MCF 10A (cell line): Measurements from ENCODE around the gene OSCAR. TPM values are rescaled to one million over a fixed set of nuclear protein-coding genes. Genes with fewer than 3 reads are reported as not detected.

Experiments
- BruUV-seq: library from RNA; stranded (reverse); fragments of 400-500 nt; replicated peaks from 2 replicates; lab custom pipeline; 2021; lab: Mats Ljungman, UMichigan
- CTCF ChIA-PET: fragments of 300-600 bp; sonication (Branson Sonifier 250); formaldehyde crosslinking; extraction: SDS; loops from one replicate; lab custom pipeline; 2021; ENCODE audit warnings: antibody characterized with exemption, inconsistent platforms; lab: Yijun Ruan, JAX
- POLR2A ChIA-PET: fragments of 300-600, 350-650 bp; sonication (Branson Sonifier 250); formaldehyde crosslinking; extraction: SDS; loops from one replicate; lab custom pipeline; 2020; ENCODE audit warnings: antibody characterized with exemption, inconsistent platforms; lab: Yijun Ruan, JAX
- DNase-seq: peaks from one replicate; pipeline ENCODE4 v3.0.0-alpha.2; 2018; ENCODE audit not compliant: unreplicated experiment
- H3K27ac Mint-ChIP-seq: one replicate; pipeline ENCODE4 v1.8.0; 2022; ENCODE audit warnings: mild to moderate bottlenecking, low read depth, mixed read lengths; ENCODE audit not compliant: unreplicated experiment
- H3K27me3 Mint-ChIP-seq: one replicate; pipeline ENCODE4 v1.8.0; 2022; ENCODE audit warnings: mixed read lengths; ENCODE audit not compliant: insufficient read depth, unreplicated experiment
- H3K36me3 Mint-ChIP-seq: one replicate; pipeline ENCODE4 v1.8.0; 2022; ENCODE audit warnings: mild to moderate bottlenecking, moderate library complexity, mixed read lengths; ENCODE audit not compliant: insufficient read depth, unreplicated experiment
- H3K4me1 Mint-ChIP-seq: one replicate; pipeline ENCODE4 v1.8.0; 2022; ENCODE audit warnings: mixed read lengths; ENCODE audit not compliant: insufficient read depth, unreplicated experiment
- H3K4me3 Mint-ChIP-seq: one replicate; pipeline ENCODE4 v1.8.0; 2022; ENCODE audit warnings: mild to moderate bottlenecking, moderate library complexity, mixed read lengths; ENCODE audit not compliant: unreplicated experiment
- H3K9me3 Mint-ChIP-seq: one replicate; pipeline ENCODE4 v1.8.0; 2022; ENCODE audit warnings: mixed read lengths; ENCODE audit not compliant: unreplicated experiment
- intact Hi-C: fragments of 100-400 bp; cut with micrococcal nuclease; formaldehyde crosslinking; loops from 2 replicates; pipeline ENCODE4 v1.14.1; 2022
- total RNA-seq: library from RNA; stranded (reverse); gene quantifications from 2 replicates; pipeline ENCODE4 v1.2.3, GENCODE V29; 2022
- TF ChIP-seq, protein P1 (sequence below): fragments of 200-600 bp; IDR thresholded peaks from one replicate; pipeline ENCODE4 v1.8.0; 2022; ENCODE audit warnings: antibody characterized with exemption, mild to moderate bottlenecking; ENCODE audit not compliant: unreplicated experiment

Gene OSCAR
- total RNA-seq, 1 experiment from 2014 or later: 2.9 TPM

DNA sequence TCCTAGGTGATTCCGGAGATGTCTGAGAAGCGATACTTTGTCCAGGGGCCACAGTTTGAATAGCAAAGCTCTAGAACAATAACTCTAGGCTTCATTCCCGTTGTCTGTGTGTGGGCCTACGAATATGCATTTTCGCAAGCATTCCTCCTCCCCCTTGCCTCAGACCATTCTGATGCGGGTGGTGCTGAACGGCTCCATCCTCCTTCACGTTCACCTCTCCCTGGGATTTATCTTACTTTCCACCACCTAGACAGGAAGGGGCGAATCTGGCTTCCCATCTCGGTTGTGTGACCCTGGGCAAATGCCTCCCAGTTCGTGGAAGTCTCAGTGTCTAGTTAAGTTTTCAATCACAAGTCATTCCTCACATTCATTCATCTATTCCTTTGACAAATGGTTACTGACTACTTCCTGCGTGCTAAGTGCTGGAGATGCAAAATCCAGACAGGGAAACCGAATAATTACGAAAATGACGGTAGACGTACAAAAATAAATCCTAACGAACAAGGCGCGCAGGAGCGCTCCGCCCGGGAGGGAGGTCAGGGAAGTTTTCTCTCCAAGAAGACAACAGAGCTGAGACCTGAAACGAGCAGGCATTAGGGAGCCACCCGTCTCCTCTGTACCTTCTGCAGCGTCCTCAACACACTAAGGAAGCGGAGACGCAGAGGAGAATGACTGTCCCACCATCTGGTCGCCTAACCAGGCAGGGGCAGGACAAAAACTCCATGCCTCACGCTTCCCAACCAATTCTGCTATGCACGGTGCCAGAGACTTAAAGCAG, 35.7 kb upstream of the OSCAR start:
- ChIA-PET CTCF (interaction anchor here (0.6 to 1.4 kb wide), 4 partner anchors 22 to 1125 kb away, joined by 3 to 4 read pairs (median 3); no protein-coding TSS in a partner anchor), POLR2A (interaction anchor here (0.6 to 5.7 kb wide), 21 partner anchors 9 to 980 kb away, joined by 3 to 110 read pairs (median 4); partner anchors contain the start of genes LENG1, MBOAT7, MYADM and PRPF31)
- peaks cover 7% of the 10 kb centered on the region for H3K36me3 Mint-ChIP-seq
- no peak for DNase-seq
- H3K4me1 Mint-ChIP-seq: peaks cover 25% of the 10 kb centered on the region
- TSS peak; percentile 76 for BruUV-seq
- no peaks in the 10 kb centered on the region for H3K9me3 Mint-ChIP-seq
- intact Hi-C loops: loop anchor here (2.0 kb wide), 3 partner anchors 23 to 267 kb away; partner anchors contain the start of genes LENG1 and MBOAT7
- peak overlapping the region; percentile 79 for H3K4me3 Mint-ChIP-seq
- peak overlapping the region; percentile 71 for H3K27ac Mint-ChIP-seq
- no peaks in the 10 kb centered on the region for H3K27me3 Mint-ChIP-seq
- TF ChIP-seq, protein P1, sequence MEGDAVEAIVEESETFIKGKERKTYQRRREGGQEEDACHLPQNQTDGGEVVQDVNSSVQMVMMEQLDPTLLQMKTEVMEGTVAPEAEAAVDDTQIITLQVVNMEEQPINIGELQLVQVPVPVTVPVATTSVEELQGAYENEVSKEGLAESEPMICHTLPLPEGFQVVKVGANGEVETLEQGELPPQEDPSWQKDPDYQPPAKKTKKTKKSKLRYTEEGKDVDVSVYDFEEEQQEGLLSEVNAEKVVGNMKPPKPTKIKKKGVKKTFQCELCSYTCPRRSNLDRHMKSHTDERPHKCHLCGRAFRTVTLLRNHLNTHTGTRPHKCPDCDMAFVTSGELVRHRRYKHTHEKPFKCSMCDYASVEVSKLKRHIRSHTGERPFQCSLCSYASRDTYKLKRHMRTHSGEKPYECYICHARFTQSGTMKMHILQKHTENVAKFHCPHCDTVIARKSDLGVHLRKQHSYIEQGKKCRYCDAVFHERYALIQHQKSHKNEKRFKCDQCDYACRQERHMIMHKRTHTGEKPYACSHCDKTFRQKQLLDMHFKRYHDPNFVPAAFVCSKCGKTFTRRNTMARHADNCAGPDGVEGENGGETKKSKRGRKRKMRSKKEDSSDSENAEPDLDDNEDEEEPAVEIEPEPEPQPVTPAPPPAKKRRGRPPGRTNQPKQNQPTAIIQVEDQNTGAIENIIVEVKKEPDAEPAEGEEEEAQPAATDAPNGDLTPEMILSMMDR: no peak

DNA sequence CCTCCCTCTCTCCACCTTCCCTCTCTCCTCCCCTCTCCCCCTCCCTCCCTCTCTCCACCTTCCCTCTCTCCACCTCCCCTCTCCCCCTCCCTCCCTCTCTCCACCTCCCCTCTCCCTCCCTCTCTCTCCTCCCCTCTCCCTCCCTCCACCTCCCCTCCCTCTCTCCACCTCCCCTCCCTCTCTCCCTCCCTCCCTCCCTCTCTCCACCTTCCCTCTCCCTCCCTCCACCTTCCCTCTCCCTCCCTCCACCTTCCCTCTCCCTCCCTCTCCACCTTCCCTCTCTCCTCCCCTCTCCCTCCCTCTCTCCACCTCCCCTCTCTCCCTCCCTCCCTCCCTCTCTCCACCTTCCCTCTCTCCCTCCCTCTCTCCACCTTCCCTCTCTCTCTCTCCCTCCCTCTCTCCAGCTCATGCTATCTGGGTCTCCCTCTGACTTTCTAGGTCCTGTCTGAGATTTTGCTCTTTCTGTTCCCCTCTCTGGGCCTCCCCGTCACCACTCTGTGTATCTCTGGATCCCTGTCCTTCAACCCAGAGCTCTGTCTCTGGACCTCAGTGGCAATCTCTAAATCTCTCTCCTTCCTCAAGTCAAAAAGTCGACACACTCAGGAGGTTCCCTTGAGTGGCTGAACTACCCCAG, 33.5 kb upstream of the OSCAR start:
- BruUV-seq: no TSS peak
- Mint-ChIP-seq H3K9me3 (no peaks in the 10 kb centered on the region), H3K4me3 (no peak overlapping the region), H3K4me1 (peaks cover 11% of the 10 kb centered on the region), H3K27me3 (no peaks in the 10 kb centered on the region), H3K36me3 (peaks cover 15% of the 10 kb centered on the region), H3K27ac (no peak overlapping the region)
- TF ChIP-seq, protein P1: no peak
- CTCF ChIA-PET: no interaction called here
- intact Hi-C loops: no loop called here
- POLR2A ChIA-PET: interaction anchor here (0.5 to 0.6 kb wide), 3 partner anchors 19 to 66 kb away, joined by 3 read pairs; no protein-coding TSS in a partner anchor
- DNase-seq: no peak

DNA sequence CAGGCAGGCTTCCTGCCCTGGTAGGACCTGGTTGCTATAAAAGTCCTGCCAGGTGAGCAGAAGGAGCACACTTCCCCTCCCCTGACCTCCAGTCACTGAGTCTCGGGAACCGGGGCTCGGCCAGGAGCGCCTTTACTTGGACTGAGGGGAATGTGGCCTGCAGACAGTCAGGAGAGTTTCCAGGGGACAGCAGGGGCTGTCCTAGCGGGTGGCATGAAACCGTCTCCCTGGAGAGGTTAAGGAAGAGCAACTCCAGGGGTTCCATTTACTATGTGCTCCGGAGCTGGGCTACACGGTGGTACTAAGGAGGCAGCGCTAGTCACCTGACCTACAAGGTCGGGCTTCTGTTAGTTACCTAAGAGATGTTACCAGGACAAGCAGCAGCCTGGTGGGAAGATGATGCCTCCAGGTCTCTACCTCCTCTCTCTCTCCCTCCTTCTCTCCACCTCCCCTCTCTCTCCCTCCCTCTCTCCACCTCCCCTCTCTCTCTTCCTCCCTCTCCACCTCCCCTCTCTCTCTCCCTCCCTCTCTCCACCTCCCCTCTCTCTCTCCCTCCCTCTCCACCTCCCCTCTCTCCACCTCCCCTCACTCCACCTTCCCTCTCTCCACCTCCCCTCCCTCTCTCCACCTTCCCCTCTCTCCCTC, 32.8 kb upstream of the OSCAR start:
- POLR2A ChIA-PET: no interaction called here
- CTCF ChIA-PET: no interaction called here
- intact Hi-C loops: no loop called here
- H3K27ac Mint-ChIP-seq: no peak overlapping the region
- H3K4me3 Mint-ChIP-seq: no peak overlapping the region
- H3K9me3 Mint-ChIP-seq: no peaks in the 10 kb centered on the region
- H3K27me3 Mint-ChIP-seq: no peaks in the 10 kb centered on the region
- peaks cover 6% of the 10 kb centered on the region for H3K4me1 Mint-ChIP-seq
- TF ChIP-seq, protein P1: no peak
- peaks cover 21% of the 10 kb centered on the region for H3K36me3 Mint-ChIP-seq
- BruUV-seq: no TSS peak
- peak; percentile 56 for DNase-seq
